Activated CD8-positive, alpha-beta memory T cell treated with anti-CD3 and anti-CD28 coated beads, Interleukin-2, amount 50 U/mL, for 1 hour (primary cell): Measurements from ENCODE around the gene PLA2G5.
"Not testable (repeated sequence)": the region's sequence is repeated elsewhere in the genome, so short reads cannot be mapped to it uniquely, and the experiment has no call there.

ENCODE experiments used
- DNase-seq: peaks from one replicate; pipeline ENCODE4 v3.0.0-alpha.2; 2020; ENCODE audit errors: extremely low read depth

The PLA2G5 gene

GRCh38 chr1:20069874-20070273 is at the start of gene PLA2G5:
Gene PLA2G5 (plus strand): TSS chr1:20070194. CDS start chr1:20084831, 14,637 bp downstream.
- DNase-seq: no peak

- no peak for DNase-seq
These were observed 41.9 kb upstream of the PLA2G5 start for GRCh38 chr1:20028125-20028524.

- DNase-seq: no peak
These were observed 41.3 kb upstream of the PLA2G5 start for GRCh38 chr1:20028726-20029125.

GRCh38 chr1:20029178-20029912 is 40.6 kb upstream of the PLA2G5 start:
- no peak for DNase-seq

- not testable (repeated sequence) for DNase-seq
These were observed 39.4 kb upstream of the PLA2G5 start for GRCh38 chr1:20030436-20031151.

- no peak for DNase-seq
These were observed 38.8 kb upstream of the PLA2G5 start for GRCh38 chr1:20031161-20031560.

GRCh38 chr1:20031836-20032235 is 38.2 kb upstream of the PLA2G5 start:
- DNase-seq: no peak

GRCh38 chr1:20032425-20032824 is 37.6 kb upstream of the PLA2G5 start:
- no peak for DNase-seq

- no peak for DNase-seq
These were observed 36.6 kb upstream of the PLA2G5 start for GRCh38 chr1:20033420-20033819.

- no peak for DNase-seq
These were observed 34.9 kb upstream of the PLA2G5 start for GRCh38 chr1:20035114-20035513.

GRCh38 chr1:20037877-20038276 is 32.1 kb upstream of the PLA2G5 start:
- DNase-seq: no peak

GRCh38 chr1:20047096-20047495 is 22.9 kb upstream of the PLA2G5 start:
- DNase-seq: no peak

- DNase-seq: no peak
These were observed 21.4 kb upstream of the PLA2G5 start for GRCh38 chr1:20048563-20048962.

GRCh38 chr1:20049056-20049798 is 20.8 kb upstream of the PLA2G5 start:
- not testable (repeated sequence) for DNase-seq

- no peak for DNase-seq
These were observed 18.7 kb upstream of the PLA2G5 start for GRCh38 chr1:20051218-20051829.

- no peak for DNase-seq
These were observed 17.6 kb upstream of the PLA2G5 start for GRCh38 chr1:20052386-20052785.

GRCh38 chr1:20057886-20058420 is 12.0 kb upstream of the PLA2G5 start:
- no peak for DNase-seq

- DNase-seq: no peak
These were observed 11.5 kb upstream of the PLA2G5 start for GRCh38 chr1:20058531-20058930.

- no peak for DNase-seq
These were observed 10.1 kb upstream of the PLA2G5 start for GRCh38 chr1:20059847-20060246.

- not testable (repeated sequence) for DNase-seq
These were observed 9.2 kb upstream of the PLA2G5 start for GRCh38 chr1:20060791-20061190.

GRCh38 chr1:20061866-20062265 is 8.1 kb upstream of the PLA2G5 start:
- DNase-seq: no peak

- DNase-seq: no peak
These were observed 6.1 kb upstream of the PLA2G5 start for GRCh38 chr1:20063861-20064292.
